ENCODE measurements around the gene HOXD3.

- TF ChIP-seq CTCF (conservative IDR thresholded peaks at IDR 0.05 in 1 of 2, IDR thresholded peaks at IDR 0.05 in 1 of 2; ENCODE audit: low read depth in 1 of 2, low read length in 2 of 2) (no peak), EZH2 (IDR thresholded peaks at IDR 0.05; ENCODE audit: low read length, missing control alignments) (no peak)
These were observed 15.9 kb downstream of the HOXD3 start for GRCh38 chr2:176172895-176173566.

Data from fibroblast of lung (primary cell).